ENCODE data around the gene IL24.

DNA sequence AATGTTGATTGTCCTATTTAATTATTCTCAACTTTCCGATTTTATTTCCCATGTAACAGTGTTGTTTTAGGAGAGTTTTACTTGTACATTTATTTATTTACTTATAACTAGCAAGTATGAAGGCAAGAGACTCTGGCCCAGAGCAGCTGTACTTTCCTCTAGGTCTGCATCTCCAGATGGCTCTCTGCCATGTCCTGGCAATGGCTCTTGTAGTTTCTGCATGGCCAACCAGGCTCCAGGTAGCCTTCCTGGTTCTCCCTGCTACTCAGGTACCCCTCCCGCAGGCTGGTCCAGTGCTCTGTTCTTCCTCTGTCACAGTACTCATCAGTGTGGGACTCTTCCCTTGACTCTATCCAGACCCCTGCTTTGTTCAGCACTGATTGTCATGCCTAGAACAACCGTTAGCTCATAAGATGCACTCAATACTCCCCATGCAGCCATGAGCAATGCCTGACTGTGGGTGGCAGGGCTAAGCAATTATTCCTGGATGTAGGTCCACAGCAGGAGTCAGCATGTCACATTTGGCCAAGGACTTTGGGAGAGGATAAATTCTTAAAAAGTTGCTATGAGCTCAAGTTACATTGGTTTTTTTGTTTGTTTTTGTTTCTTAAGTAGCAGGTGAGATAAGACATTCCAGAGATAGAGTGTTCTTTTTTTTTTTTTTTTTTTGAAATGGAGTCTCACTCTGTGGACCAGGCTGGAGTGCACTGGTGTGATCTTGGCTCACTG, 42.7 kb upstream of the IL24 start:
- TF ChIP-seq, protein P1, sequence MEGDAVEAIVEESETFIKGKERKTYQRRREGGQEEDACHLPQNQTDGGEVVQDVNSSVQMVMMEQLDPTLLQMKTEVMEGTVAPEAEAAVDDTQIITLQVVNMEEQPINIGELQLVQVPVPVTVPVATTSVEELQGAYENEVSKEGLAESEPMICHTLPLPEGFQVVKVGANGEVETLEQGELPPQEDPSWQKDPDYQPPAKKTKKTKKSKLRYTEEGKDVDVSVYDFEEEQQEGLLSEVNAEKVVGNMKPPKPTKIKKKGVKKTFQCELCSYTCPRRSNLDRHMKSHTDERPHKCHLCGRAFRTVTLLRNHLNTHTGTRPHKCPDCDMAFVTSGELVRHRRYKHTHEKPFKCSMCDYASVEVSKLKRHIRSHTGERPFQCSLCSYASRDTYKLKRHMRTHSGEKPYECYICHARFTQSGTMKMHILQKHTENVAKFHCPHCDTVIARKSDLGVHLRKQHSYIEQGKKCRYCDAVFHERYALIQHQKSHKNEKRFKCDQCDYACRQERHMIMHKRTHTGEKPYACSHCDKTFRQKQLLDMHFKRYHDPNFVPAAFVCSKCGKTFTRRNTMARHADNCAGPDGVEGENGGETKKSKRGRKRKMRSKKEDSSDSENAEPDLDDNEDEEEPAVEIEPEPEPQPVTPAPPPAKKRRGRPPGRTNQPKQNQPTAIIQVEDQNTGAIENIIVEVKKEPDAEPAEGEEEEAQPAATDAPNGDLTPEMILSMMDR (IDR thresholded peaks at IDR 0.05), result no peak
- no peak for TF ChIP-seq EP300 (IDR thresholded peaks at IDR 0.05)

Measured in upper lobe of left lung (tissue), 4 donors.